Fibroblast of peridontal ligament (primary cell): ENCODE results near the gene DCUN1D1.

Source experiments
- DNase-seq: peaks from one replicate; pipeline ENCODE4 v3.0.0-alpha.2; 2010; ENCODE audit errors: extremely low read depth

Gene DCUN1D1

DNA sequence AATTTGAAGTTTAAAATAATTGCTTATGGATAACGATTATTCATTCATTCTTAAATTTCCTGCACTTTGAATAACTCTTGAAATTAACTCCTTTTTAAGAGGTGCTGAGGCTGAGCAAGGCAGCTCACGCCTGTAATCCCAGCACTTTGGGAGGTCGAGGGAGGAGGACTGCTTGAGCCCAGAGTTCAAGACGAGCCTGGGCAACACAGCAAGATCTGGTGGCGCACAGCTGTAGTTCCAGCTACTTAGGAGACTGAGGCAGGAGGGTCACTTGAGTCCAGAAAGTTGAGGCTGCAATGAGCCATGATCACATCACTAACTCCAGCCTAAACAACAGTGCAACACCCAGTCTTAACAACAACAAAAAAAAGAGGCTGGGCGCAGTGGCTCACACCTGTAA, 8.0 kb downstream of the DCUN1D1 start:
- no peak for DNase-seq

DNA sequence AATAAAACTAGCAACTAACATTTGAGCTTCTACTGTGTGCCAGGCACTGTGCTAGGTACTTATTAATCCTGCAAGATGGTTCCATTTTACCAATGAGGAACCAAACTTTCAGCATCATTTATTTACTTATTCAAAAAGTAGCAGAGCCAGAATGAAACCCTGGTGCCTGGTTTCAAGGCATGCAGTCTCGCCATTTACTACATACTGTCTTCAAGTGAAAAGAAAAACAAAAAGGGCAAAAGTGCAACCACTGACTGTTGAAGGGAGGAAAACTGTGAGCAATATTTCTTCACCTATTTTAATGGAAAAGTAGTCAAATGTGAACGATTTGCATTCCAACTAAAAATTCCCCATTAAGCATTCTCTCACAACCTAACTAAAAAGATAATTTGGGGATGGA, 8.7 kb downstream of the DCUN1D1 start:
- DNase-seq: peak; percentile 41

DNA sequence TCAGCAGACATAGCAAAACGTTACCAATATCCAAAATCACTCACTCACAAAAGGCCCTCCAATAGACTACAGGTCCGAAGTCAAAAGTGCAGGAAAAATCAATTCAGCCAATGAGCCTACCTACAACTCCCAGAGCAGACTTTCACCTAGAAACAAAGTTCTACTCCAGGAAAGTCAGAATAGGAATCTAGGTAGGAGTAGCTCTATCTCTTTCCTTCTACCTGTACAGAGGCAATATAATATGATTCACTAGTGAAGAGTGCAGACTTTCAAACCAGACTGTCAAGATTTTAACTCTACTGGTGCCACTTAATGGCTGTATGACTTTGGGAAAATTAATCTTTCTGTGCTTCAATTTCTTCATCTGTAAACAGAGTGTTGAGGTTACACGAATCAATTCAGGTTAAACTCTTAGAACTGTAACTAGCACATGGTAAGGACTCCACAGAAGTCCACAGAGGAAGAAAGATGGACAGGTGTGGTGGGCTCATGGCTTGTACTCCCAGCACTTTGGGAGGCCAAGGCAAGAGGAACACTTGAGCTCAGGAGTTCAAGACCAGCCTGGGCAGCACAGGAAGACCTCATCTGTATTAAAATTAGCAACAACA, 9.4 kb downstream of the DCUN1D1 start:
- no peak for DNase-seq

DNA sequence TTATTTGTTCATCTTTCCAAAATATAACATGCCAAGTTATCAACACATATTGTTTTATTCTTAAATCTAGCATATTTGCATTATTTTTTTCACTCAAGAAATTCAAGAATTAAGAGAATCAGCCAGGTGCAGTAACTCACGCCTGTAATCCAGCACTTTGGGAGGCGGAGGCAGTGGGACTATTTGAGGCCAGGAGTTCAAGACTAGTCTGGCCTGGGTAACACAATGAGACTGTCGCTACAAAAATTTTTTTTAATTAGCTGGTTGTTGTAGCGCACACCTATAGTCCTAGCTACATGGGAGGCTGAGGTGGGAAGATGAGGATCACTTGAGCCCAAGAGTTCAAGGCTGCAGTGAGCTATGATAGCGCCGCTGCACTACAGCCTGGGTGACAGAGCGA, 10.5 kb downstream of the DCUN1D1 start:
- DNase-seq: no peak

DNA sequence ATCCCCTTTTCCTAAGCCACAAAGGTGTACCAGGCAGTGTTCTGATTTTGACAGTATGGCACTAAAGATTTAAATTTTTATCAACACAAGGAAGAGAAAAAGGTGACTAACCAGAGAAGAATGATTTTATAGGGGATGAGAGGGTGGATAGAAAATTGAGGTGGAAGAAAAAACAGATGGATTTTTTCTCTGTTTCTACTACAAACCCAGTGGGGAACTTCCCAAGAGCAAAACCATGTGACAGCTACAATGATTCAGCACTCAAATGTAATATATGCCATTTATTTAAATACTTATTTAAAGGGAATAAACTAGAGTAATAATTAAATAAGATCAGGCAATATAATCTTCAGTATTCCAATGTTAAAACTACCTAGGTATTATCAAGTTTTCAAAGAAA, 11.1 kb downstream of the DCUN1D1 start:
- DNase-seq: peak; percentile 75

DNA sequence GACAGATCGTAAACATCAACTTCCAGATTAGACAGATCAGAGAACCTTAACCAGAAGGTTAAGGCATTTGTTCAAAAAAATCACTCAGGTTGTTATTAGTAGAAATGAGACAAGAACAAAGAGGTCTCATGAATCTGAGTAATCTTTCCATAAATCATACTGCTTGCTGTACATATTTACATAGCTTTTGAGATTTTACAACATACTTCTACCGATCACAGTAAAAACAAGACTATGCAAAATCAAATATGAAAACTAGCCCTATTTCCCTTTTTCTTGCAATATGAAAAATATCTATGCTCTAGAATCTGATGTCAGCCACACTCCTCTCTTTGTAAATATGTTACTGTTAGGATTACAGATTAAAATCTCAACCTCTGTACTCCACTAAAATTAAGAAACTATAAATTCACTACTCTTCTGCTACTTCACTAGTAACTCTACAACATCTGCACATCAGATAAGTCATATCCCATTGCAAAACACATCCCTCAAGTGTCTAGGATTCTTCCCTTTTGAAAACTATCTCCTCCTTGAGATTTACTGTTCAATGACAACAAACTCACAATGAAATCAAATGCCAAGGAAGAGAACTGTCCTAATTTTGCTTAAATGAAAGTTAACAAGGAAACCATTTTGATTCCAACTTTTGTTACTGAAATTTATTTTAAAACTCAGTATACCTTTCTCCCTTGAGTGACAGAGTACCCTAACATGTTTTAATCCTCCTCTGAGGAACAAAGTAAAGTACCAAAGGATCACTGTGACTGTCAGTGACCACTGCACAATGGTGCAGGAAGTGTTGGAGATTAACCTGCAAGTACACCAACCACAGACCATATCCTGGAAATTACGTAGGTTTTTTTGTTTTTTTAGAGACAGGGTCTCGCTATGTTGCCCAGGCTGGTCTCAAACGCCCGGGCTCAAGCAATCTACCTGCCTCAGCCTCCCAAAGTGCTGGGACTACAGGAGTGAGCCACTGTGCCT, 12.8 kb downstream of the DCUN1D1 start:
- DNase-seq: no peak

DNA sequence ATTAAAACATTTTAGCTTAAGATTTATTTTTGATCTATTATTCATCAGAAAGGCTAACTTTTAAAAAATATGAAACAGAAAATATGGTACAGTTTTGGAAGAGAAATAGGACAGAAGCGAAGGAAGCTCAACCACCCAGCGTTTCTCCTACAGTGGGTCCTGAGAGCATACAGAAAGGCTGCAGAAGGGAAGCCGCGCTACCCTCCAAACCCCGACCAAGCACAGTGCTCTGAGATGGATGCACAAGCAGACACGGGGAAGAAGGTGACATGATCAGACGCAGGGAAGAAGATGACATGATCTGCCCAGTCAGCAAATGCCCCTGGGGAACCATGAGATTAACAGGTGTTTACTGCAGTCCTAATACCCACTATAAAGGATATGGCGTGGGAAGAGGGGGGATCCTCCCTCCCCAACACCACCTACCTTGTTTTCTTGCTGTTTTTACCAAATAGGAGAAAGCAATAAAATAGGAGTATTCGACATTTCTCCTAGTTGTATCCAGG, 14.4 kb downstream of the DCUN1D1 start:
- no peak for DNase-seq

DNA sequence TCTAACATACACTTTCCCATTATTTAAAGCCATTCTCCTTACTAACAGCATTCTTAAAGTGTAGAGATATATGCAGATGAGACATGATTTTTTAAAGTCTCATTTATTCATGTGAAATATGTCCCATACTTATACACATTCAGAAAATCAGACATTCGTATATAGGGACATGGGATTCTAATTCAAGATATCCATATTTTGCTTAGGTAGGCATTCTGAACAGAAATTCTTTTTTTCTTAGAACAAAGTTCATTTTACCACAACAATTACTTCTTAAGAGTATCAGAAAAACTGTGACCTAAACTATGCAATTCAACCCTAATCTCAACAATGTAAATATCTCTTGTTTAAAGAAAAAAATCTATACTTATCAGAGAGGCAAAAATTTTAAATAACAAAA, 16.2 kb downstream of the DCUN1D1 start:
- DNase-seq: no peak

DNA sequence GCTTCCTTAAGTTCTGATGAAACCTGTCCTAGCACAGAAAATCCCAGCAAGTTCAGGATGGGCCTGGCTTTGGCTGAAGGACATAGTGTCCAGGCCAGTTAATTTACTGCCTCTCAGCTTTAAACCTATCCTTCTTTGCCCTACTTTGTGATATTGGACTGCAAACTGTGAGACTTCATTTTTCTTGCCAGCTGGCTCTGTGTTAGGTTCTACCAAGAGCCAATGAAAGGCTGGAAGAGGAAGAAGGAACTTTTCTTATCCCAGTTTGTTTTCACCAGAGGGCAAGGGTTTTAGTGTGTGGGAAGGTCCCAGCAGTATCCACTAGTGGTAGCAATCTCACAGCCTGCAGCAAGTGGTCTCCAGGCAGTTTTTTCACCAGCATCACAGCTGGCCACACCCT, 18.2 kb downstream of the DCUN1D1 start:
- no peak for DNase-seq

DNA sequence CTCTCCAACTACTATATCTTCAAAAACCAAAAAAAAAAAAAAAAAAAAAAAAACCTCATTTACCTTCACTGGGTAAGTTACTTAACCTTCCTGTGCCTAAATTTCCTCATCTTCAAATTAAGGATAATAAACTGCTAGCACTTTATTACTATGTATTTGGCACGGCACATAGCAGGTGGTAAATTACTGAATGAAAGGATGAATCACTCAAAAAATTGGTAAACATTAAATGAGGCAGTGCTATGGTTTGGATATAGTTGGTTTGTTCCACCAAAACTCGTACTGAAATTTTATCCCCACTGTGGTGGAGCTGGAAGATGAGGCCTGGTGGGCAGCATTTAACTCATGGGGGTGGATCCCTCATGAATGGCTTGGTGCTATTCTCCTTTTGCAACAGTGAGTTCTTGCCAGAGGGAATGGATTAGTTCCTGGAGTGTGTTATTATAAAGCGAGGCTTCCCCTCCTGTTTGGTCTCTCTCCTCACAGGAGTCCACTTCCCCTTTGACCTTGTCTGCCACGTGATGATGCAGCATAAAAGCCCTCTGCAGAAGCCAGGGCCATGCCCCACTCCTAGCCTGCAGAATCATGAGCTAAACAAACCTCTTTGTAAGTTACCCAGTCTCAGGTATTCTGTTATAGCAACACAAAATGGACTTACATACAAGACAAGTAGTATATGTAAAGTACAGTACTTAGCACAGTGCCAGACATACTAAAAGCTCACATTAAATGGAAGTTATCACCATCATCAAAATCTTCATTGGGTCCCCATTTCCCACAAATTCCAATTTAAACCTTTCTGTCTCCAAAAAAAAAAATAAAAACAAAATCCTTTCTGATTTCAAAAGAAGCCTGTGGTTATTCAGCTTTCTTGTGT, 20.6 kb downstream of the DCUN1D1 start:
- DNase-seq: no peak

DNA sequence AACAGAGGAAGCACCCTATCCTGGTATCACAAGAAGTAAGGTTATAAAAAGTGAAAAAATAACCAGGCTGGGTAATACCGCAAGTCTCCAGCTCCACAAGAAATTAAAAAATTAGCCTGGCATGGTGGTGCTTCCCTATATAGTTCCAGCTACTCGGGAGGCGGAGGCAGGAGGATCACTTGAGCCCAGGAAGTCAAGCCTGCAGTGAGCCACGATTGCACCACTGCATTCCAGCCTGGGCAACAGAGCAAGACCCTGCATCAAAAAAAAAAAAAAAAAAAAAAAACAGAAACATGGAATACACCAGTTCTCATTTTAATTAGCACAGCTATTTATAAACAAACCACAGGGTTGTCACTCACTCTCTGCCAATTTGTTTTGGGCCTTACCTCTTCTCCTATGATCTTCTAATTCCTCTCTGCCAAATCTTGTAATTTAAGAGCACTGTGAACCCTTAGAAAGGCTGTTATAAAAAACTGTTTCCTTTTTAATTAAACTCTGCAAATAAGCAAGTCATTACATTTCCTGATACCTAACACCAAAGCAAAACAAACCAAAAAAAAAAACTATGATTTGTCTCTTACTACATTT, 22.6 kb downstream of the DCUN1D1 start:
- DNase-seq: no peak

DNA sequence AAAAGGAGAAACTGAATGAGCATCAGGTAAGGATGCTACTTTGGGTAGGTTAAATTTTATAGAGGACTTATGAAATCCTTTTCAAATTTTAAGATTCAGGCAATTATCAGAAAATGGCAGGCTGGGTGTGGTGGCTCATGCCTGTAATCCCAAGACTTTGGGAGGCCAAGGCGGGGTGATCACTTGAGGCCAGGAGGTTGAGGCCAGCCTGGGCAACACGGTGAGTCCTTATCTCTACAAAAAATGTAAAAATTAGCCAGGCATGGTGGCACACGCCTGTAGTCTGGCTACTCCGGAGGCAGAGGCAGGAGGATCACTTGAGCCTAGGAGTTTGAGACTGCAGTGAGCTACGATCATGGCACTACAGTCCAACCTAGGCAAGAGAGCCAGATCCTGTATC, 23.1 kb downstream of the DCUN1D1 start:
- no peak for DNase-seq

DNA sequence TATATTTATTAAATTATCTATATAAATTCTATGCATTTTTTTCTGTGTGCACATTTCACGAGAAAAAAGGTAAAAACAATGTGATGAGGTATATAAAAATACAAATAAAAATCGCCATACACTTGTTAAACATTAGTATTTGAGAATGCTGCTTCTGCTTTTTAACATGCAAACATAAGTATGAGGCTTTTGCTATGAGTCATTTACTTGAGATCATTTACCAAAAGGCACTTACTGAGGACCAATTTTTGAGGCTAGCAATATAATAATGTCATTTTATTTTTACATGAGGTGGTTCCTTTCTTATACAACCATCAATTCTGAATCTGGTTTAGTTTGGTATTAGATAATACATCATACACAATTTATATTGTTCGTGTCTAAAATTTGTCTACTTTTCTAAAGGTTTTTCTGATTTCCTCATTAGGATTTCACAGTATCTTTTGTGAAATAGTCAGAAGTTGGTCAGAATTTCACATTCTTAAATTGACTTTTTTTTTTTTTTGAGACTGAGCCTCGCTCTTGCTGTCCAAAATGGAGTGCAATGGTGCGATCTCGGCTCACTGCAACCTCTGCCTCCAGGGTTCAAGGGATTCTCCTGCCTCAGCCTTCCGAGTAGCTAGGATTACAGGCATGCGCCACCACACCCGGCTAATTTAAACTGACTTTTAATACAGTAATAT, 25.6 kb downstream of the DCUN1D1 start:
- peak; percentile 28 for DNase-seq

DNA sequence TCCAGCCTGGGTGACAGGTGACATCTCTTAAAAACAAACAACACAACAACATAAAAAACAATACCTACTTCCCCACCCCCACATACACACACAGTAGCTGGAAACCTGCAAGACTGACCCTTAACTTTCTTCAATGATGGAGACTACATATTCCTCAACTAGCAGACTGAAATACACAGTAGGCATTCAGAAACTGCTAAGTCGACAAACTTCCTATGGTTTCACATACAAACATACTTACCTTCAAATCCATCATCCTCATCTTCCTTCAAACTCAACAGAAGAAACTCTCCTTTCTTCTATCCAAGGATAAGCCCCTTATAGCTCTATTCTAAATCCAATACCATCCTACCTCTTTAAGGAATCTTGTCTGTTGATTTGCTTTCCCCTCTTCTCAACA, 30.6 kb downstream of the DCUN1D1 start:
- DNase-seq: no peak

DNA sequence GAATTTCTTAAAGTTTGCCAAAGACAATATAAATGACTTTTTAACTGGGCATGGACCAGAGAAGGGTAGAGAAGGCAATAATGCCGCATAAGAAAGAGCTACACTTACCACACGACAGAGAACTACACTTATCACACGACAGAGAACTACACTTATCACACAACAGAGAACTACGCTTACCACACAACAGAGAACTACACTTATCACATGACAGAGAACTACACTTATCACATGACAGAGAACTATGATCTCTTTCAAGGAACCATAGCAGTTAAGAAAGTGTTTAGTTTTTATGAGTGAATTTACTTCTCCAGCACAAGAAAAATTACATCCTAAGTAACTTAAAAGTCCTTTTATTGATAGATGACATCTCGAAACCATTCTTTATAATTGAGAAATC, 32.0 kb downstream of the DCUN1D1 start:
- no peak for DNase-seq

DNA sequence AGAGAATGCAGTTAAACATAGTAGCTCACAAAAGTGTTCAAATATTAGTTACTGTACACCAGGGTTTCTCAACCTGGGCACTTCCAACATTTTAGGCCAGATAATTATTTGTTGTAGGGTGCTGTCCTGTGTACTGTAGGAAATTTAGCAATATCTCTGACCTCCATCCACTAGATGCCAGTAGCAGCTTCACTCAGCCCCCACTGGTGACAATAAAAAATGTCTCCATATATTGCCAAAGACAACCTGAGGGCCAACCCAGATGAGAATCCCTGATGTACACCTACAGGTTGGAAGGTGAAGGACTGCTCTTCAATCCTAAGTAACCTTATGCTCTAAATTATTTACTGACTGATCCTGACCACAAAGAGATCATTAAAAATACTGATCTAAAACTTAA, 32.5 kb downstream of the DCUN1D1 start:
- DNase-seq: no peak

DNA sequence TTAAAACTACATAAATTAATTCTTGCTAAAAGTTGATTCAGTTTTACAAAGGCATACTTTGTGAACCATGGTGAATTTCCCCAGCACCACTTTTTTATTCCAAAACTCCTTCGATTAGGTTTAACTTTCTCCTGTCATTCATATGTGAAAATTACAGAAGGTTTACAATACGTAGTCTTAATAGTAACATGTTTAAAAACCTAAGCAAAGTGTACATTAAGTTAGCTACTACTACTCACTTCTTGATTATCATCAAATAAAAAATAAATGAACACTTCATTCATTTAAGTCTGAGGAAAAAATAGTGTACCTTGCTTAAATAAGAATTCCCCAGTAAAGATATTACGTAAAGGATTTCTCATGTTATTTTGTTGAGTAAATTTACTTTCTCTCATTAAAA, 38.6 kb downstream of the DCUN1D1 start:
- no peak for DNase-seq

DNA sequence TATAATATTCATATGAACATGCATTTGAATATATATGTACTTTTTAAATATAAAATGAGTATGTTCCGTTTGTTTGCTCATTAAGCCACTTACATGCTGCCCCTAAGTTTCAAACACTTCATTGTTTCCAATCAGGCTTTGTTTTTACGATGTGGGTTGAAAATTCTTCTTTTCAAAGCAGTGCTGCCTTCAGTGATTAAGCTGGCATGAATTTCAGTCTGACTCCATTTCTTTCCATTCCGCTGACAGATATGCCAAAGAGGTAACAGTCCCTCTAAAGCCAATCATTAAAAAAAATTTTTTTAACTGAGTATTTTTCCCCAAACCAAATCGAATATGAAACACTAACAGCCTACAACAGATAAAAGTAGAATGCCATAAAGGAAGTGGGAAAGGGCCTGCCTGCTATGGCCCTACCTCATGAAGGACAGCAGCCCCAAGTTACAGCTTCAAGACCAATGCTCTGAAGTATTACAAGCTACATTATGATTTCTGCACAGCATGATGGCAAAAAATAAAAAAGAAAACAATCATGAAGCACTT, 40.0 kb downstream of the DCUN1D1 start:
- no peak for DNase-seq

DNA sequence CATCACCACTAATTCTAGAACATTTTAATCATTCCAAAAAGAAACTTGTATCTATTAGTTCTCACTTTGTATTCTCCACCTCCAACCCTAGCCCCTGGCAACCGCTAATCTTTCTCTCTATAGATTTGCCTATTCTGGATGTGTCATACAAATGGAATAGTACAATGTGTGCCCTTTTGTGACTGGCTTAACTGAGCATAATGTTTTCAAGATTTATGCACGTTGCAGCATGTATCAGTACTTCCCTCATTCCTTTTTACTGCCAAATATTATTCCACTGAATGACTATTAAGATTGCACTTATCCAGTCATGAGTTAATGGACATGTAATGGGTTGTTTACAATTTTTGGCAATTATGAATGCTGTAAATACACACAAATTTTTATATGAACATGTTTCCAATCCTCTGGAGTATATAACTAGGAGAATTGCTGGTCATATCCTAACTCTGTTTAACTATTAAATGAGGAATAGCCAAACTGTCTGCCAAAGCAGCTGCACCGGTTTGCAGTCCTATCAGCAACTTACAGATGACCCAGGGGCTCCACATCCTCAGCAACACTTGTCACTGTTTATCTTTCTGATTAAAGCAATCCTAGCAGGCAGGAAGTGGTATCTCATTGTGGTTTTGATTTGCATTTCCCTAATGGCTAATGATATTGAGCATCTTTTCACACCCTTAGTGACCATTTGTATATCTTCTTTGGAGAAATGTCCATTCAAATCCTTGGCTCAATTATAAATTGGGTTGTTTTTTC, 42.9 kb downstream of the DCUN1D1 start:
- no peak for DNase-seq

DNA sequence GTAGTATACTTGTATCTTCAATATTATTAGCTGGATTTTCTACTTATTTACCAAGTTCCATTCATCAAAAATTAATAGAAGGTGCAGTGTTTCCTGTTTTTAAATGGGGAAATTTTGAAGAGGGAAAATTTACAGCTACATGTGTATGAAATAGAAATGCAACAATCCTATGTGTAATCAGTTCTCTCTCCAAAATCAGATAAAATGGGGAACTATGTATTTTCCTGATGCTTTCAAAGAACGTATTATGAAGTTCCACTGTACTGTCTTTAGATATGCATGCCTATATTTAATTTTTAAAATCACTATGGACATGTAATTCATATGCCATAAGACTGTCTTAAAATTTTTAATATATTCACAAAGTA, 43.4 kb downstream of the DCUN1D1 start:
- no peak for DNase-seq
